ENCODE measurements around the gene CAB39. TPM values are rescaled to one million over a fixed set of nuclear protein-coding genes. Genes with fewer than 3 reads are reported as not detected.

CAB39 gene
- total RNA-seq, 1 donor from 2014 or later: 66.6 TPM

DNA sequence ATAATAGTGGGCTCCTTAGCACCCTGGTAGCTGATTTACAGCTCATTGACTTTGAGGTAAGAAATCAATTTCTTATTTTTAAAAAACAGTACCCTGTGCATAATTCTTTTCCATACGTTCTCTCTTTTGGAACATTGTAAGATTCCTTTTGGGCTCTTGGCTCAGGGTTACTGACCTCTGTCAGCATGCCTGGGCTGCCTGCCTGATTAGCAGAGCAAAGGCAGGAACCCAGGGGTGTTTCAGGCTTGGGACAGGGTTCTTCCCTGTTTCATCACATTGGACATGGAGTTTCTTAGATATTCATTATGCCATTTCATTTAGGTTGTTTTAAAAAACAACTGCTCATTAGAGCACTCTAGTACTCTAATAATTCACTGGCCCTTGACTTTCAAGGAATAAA lies 78.3 kb downstream of the CAB39 start:
- no peak overlapping the region for H3K4me3 Mint-ChIP-seq (ENCODE audit: unreplicated experiment)
- Histone ChIP-seq H3K4me2 (ENCODE audit: low read length) (no peak overlapping the region), H4K20me1 (ENCODE audit: insufficient read depth, low read length) (no peaks in the 10 kb centered on the region), H3K9me3 (ENCODE audit: insufficient read depth, low read depth, low read length) (no peaks in the 10 kb centered on the region), H3K4me3 (ENCODE audit: insufficient read depth, low read depth, low read length) (no peak overlapping the region), H3K4me1 (ENCODE audit: insufficient read depth, low read length) (peaks cover 26% of the 10 kb centered on the region), H2AFZ (ENCODE audit: low read depth, low read length) (no peak overlapping the region), H3K9ac (ENCODE audit: low read length) (no peak overlapping the region), H3K27me3 (ENCODE audit: insufficient read depth, low read length) (no peaks in the 10 kb centered on the region), H3K79me2 (ENCODE audit: insufficient read depth, low read length) (peaks cover 67% of the 10 kb centered on the region), H3K36me3 (ENCODE audit: insufficient read depth, low read length) (peaks cover 33% of the 10 kb centered on the region), H3K27ac (ENCODE audit: low read depth, low read length) (no peak overlapping the region)
- no peaks in the 10 kb centered on the region for H3K27me3 Mint-ChIP-seq (ENCODE audit: low read depth, unreplicated experiment)
- H3K27ac Mint-ChIP-seq (ENCODE audit: unreplicated experiment): peak overlapping the region; percentile 34
- DNase-seq (ENCODE audit: low read depth) (no peak), FAIRE-seq (no peak)
- TF ChIP-seq, protein P1, sequence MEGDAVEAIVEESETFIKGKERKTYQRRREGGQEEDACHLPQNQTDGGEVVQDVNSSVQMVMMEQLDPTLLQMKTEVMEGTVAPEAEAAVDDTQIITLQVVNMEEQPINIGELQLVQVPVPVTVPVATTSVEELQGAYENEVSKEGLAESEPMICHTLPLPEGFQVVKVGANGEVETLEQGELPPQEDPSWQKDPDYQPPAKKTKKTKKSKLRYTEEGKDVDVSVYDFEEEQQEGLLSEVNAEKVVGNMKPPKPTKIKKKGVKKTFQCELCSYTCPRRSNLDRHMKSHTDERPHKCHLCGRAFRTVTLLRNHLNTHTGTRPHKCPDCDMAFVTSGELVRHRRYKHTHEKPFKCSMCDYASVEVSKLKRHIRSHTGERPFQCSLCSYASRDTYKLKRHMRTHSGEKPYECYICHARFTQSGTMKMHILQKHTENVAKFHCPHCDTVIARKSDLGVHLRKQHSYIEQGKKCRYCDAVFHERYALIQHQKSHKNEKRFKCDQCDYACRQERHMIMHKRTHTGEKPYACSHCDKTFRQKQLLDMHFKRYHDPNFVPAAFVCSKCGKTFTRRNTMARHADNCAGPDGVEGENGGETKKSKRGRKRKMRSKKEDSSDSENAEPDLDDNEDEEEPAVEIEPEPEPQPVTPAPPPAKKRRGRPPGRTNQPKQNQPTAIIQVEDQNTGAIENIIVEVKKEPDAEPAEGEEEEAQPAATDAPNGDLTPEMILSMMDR (IDR thresholded peaks at IDR 0.05; ENCODE audit: insufficient read depth, low read depth, low read length): no peak
- no peak for TF ChIP-seq EZH2 (IDR thresholded peaks at IDR 0.05; ENCODE audit: insufficient read depth, low read length)
- H3K4me1 Mint-ChIP-seq (ENCODE audit: low read depth, unreplicated experiment): peaks cover 46% of the 10 kb centered on the region
- peaks cover 24% of the 10 kb centered on the region for H3K9me3 Mint-ChIP-seq (ENCODE audit: unreplicated experiment)
- peaks cover 68% of the 10 kb centered on the region for H3K36me3 Mint-ChIP-seq (ENCODE audit: low read depth, unreplicated experiment)

DNA sequence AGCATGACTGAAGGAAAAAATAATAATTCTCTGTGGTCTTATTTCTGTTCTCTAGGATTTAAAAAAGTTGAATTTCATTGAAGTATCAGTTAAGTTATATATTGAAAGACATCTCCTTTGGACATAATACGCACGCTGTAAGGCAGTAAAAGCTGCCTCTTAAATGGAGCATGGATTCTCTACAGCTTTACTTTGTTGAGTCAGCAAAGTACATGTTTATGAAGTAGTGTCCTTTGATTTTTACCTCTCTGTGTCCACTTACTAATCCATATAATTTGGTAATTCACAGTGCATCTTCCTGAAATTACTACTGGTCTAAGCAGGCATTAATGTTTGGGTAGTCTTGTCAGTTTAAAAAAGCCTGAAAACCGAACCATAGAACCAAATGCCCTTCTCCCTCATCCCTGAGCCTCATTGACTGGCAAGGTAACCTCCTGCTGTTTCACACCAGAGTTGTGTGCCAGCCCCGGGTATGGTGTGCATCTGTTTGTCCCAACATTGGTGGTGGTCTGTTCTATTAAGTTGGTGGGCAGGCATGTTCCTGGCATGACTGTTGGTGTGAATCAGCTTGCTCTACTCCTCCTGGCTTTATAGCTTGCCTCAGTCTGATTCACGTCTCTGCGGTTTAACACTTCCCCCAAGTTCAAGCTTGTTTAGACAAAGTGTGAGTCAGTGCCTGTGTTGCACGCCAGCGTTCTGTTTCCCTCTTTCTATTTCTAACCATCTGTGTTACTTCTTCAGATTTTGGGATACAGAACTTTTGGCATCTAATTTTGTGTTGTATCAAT lies 81.1 kb downstream of the CAB39 start:
- H3K4me1 Mint-ChIP-seq (ENCODE audit: low read depth, unreplicated experiment): peaks cover 54% of the 10 kb centered on the region
- peak overlapping the region; percentile 94 for H3K27ac ChIP-seq (ENCODE audit: low read depth, low read length)
- FAIRE-seq: peak; percentile 98

More for the DNA sequence above, 81.1 kb downstream of the CAB39 start:
- peak; percentile 100 for DNase-seq (ENCODE audit: low read depth)
- Mint-ChIP-seq H3K36me3 (ENCODE audit: low read depth, unreplicated experiment) (peaks cover 50% of the 10 kb centered on the region), H3K9me3 (ENCODE audit: unreplicated experiment) (peaks cover 15% of the 10 kb centered on the region), H3K27ac (ENCODE audit: unreplicated experiment) (peak overlapping the region; percentile 99), H3K27me3 (ENCODE audit: low read depth, unreplicated experiment) (no peaks in the 10 kb centered on the region), H3K4me3 (ENCODE audit: unreplicated experiment) (peak overlapping the region; percentile 73)
- no peaks in the 10 kb centered on the region for H3K27me3 ChIP-seq (ENCODE audit: insufficient read depth, low read length)
- H3K9ac ChIP-seq (ENCODE audit: low read length): peak overlapping the region; percentile 74
- peaks cover 43% of the 10 kb centered on the region for H3K4me1 ChIP-seq (ENCODE audit: insufficient read depth, low read length)
- peak overlapping the region; percentile 78 for H3K4me2 ChIP-seq (ENCODE audit: low read length)
- TF ChIP-seq EZH2 (IDR thresholded peaks at IDR 0.05; ENCODE audit: insufficient read depth, low read length): no peak
- TF ChIP-seq, protein P1 (IDR thresholded peaks at IDR 0.05; ENCODE audit: insufficient read depth, low read depth, low read length): no peak
- peaks cover 66% of the 10 kb centered on the region for H3K79me2 ChIP-seq (ENCODE audit: insufficient read depth, low read length)
- peaks cover 13% of the 10 kb centered on the region for H4K20me1 ChIP-seq (ENCODE audit: insufficient read depth, low read length)
- H2AFZ ChIP-seq (ENCODE audit: low read depth, low read length): no peak overlapping the region
- H3K4me3 ChIP-seq (ENCODE audit: insufficient read depth, low read depth, low read length): peak overlapping the region; percentile 18
- H3K36me3 ChIP-seq (ENCODE audit: insufficient read depth, low read length): peaks cover 28% of the 10 kb centered on the region
- H3K9me3 ChIP-seq (ENCODE audit: insufficient read depth, low read depth, low read length): no peaks in the 10 kb centered on the region
